Duodenal mucosa (tissue), 2 donors: ENCODE measurements around the gene TGIF2.
"Not testable (repeated sequence)": the region's sequence is repeated elsewhere in the genome, so short reads cannot be mapped to it uniquely, and the experiment has no call there.

Source experiments
- H3K27ac ChIP-seq: one replicate; pipeline ENCODE4 v1.7.0; 2013; ENCODE audit warnings: low read depth, low read length
- H3K27me3 ChIP-seq, 2 donors: one replicate each; pipeline ENCODE4 v1.7.0; 2013; ENCODE audit warnings: low read length in 2 of 2, control low read depth in 1 of 2; ENCODE audit not compliant: insufficient read depth in 2 of 2, control insufficient read depth in 1 of 2
- H3K36me3 ChIP-seq, 2 donors: one replicate each; pipeline ENCODE4 v1.7.0; 2013; ENCODE audit warnings: low read length in 2 of 2, control low read depth in 1 of 2; ENCODE audit not compliant: insufficient read depth in 2 of 2, control insufficient read depth in 1 of 2
- H3K4me1 ChIP-seq, 2 donors: one replicate each; pipeline ENCODE4 v1.7.0; 2013; ENCODE audit warnings: low read length in 2 of 2, control low read depth in 1 of 2; ENCODE audit not compliant: insufficient read depth in 2 of 2, control insufficient read depth in 1 of 2
- H3K4me3 ChIP-seq, 2 donors: one replicate each; pipeline ENCODE4 v1.7.0; 2013; ENCODE audit warnings: low read length in 2 of 2, low read depth in 1 of 2
- H3K9ac ChIP-seq, 2 donors: one replicate each; pipeline ENCODE4 v1.7.0; 2013; ENCODE audit warnings: low read length in 2 of 2, low read depth in 1 of 2
- H3K9me3 ChIP-seq, 2 donors: one replicate each; pipeline ENCODE4 v1.7.0; 2013; ENCODE audit warnings: low read length in 2 of 2, control low read depth in 1 of 2; ENCODE audit not compliant: control insufficient read depth in 1 of 2

TGIF2 gene

DNA sequence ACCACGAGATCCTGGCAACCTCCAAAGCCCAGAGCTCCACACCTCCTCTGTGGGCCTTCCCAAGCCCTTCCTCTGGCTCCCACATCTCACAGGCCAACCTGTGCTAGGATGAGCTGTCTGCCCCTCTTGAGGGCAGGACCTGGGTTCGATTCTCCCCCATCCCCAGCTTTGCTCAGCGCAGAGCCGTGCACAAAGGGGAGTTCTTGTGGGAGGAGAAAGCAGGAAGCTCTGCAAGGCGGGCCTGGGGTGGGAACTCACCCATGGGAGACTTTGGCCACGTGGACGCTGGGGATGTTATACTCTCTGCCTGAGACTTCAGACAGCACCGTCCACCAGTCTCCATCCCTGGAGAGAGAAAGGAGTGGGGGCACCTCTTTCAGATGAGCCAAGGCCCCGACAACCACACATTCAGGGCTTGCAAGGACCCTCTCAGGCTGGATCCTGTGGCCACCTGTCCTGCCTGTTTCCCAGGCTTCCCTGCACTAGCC is 59.9 kb downstream of the TGIF2 start:
- H3K4me1 ChIP-seq = peaks cover 0 to 3% of the 10 kb centered on the region in 2 donors
- H3K9me3 ChIP-seq = no peaks in the 10 kb centered on the region
- H3K9ac ChIP-seq = no peak overlapping the region
- no peaks in the 10 kb centered on the region for H3K36me3 ChIP-seq
- H3K4me3 ChIP-seq = no peak overlapping the region
- H3K27ac ChIP-seq = no peak overlapping the region
- H3K27me3 ChIP-seq = no peaks in the 10 kb centered on the region

- H3K9ac ChIP-seq = no peak overlapping the region
- no peaks in the 10 kb centered on the region for H3K9me3 ChIP-seq
- H3K36me3 ChIP-seq = no peaks in the 10 kb centered on the region
- peaks cover 0 to 3% of the 10 kb centered on the region in 2 donors for H3K4me1 ChIP-seq
- H3K27ac ChIP-seq = no peak overlapping the region
- no peak overlapping the region for H3K4me3 ChIP-seq
- H3K27me3 ChIP-seq = no peaks in the 10 kb centered on the region
Measured at GRCh38 chr20:36634342-36634741, 60.9 kb downstream of the TGIF2 start.

GRCh38 chr20:36638876-36639400 is 65.5 kb downstream of the TGIF2 start:
- not testable (repeated sequence) for H3K4me3 ChIP-seq, H3K9me3 ChIP-seq, H3K27me3 ChIP-seq, H3K4me1 ChIP-seq, H3K9ac ChIP-seq, H3K27ac ChIP-seq, H3K36me3 ChIP-seq

GRCh38 chr20:36641506-36641843 is 68.1 kb downstream of the TGIF2 start:
- H3K9me3 ChIP-seq = no peaks in the 10 kb centered on the region
- no peaks in the 10 kb centered on the region for H3K27me3 ChIP-seq
- no peaks in the 10 kb centered on the region for H3K4me1 ChIP-seq
- H3K4me3 ChIP-seq = no peak overlapping the region
- H3K27ac ChIP-seq = no peak overlapping the region
- H3K36me3 ChIP-seq = no peaks in the 10 kb centered on the region
- H3K9ac ChIP-seq = no peak overlapping the region

GRCh38 chr20:36642136-36642535 is 68.7 kb downstream of the TGIF2 start:
- H3K4me1 ChIP-seq = no peaks in the 10 kb centered on the region
- no peak overlapping the region for H3K27ac ChIP-seq
- H3K9ac ChIP-seq = no peak overlapping the region
- no peaks in the 10 kb centered on the region for H3K36me3 ChIP-seq
- no peak overlapping the region for H3K4me3 ChIP-seq
- H3K9me3 ChIP-seq = no peaks in the 10 kb centered on the region
- no peaks in the 10 kb centered on the region for H3K27me3 ChIP-seq
